Adrenal gland (tissue), 5 donors: Measurements from ENCODE around the gene CSRP1.
A peak's percentile ranks its signal among the peaks of the same experiment; 100 is the strongest.

Experiments
- CTCF ChIP-seq, 6 experiments: fragments of 450-650 bp in 4 of 6; fragments of 200-600 bp in 2 of 6; sonication (generic) in 1 of 6; IDR thresholded peaks; 1 replicate in 5 of 6; 2 replicates in 1 of 6; pipeline versions ENCODE4 v1.5.1 to v1.8.0; 2016 to 2021; ENCODE audit warnings: antibody characterized with exemption in 6 of 6, mild to moderate bottlenecking in 2 of 6, moderate library complexity in 1 of 6
- POLR2A ChIP-seq, 2 donors: fragments of 450-650 bp; IDR thresholded peaks; one replicate each; pipeline ENCODE4 v1.6.1; 2017; ENCODE audit warnings: antibody characterized with exemption in 2 of 2, mild to moderate bottlenecking in 2 of 2, moderate library complexity in 1 of 2
- donor health status: DM: no; HTN: no; CAD: no.

- TF ChIP-seq CTCF (IDR thresholded peaks at IDR 0.05): no peak
- peak in 1 of 2 donors; percentile 32 for TF ChIP-seq POLR2A (IDR thresholded peaks at IDR 0.05)
Observed at GRCh38 chr1:201539561-201540431, 32.9 kb upstream of the CSRP1 start.
